Activated T-helper 1 cell treated with anti-CD3 and anti-CD28 coated beads, Interleukin-2, amount 50 U/mL, for 16 hours (primary cell): Measurements from ENCODE around the gene MRPL34.
A peak's percentile ranks its signal among the peaks of the same experiment; 100 is the strongest.

ENCODE experiments used
- DNase-seq, 2 donors: peaks; one replicate each; pipeline ENCODE4 v3.0.0-alpha.2; 2020; ENCODE audit warnings: low read depth in 1 of 2, low spot score in 1 of 2

Gene MRPL34

GRCh38 chr19:17340302-17340870, 34.7 kb downstream of the MRPL34 start:
- DNase-seq: no peak

GRCh38 chr19:17340871-17341357, 35.2 kb downstream of the MRPL34 start:
- no peak for DNase-seq

GRCh38 chr19:17341386-17341785, 35.7 kb downstream of the MRPL34 start:
- no peak for DNase-seq

GRCh38 chr19:17341845-17342244, 36.2 kb downstream of the MRPL34 start:
- no peak for DNase-seq

GRCh38 chr19:17346109-17346671, 40.5 kb downstream of the MRPL34 start:
- peak; percentile 68 to 71 for DNase-seq

- no peak for DNase-seq
Measured at GRCh38 chr19:17347361-17347760, 41.7 kb downstream of the MRPL34 start.

- DNase-seq: no peak
Measured at GRCh38 chr19:17347877-17348276, 42.2 kb downstream of the MRPL34 start.

GRCh38 chr19:17348700-17349099, 43.0 kb downstream of the MRPL34 start:
- no peak for DNase-seq

- DNase-seq: no peak
Measured at GRCh38 chr19:17351815-17352435, 46.3 kb downstream of the MRPL34 start.

- DNase-seq: no peak
Measured at GRCh38 chr19:17352608-17353280, 47.1 kb downstream of the MRPL34 start.

GRCh38 chr19:17353386-17353785, 47.7 kb downstream of the MRPL34 start:
- DNase-seq: no peak
